Skin of body (tissue), 2 donors: Measurements from ENCODE around the gene ADAM10. TPM values are rescaled to one million over a fixed set of nuclear protein-coding genes. Genes with fewer than 3 reads are reported as not detected.

Experiments used
- DNase-seq: peaks from one replicate; lab custom pipeline; 2025; lab: John Stamatoyannopoulos, UW
- total RNA-seq: library from RNA; depleted of rRNA; stranded (reverse); fragments of >200 nt; gene quantifications from one replicate; pipeline ENCODE4 v1.2.3, GENCODE V29; 2014

The ADAM10 gene
- total RNA-seq, 1 donor from 2014 or later: 75.3 TPM

DNA sequence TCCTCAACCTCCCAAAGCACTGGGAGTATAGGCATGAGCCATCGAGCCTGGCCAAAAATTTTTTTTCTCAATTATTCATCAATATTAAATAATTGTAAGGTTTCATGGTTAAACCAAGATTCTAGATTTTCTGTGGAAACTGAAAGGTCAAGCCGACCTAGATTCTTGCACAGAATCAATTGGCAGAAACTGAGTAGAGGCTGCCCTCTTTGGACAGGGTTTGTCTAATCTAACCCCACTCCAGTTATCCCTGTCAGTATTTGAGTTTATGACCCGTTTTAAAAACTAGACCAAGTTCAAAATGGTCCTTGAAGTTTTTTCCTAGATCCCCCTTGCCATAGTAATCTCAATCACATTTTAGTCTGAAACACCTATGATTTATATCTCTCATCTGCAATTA is 8.6 kb upstream of the ADAM10 start:
- DNase-seq: no peak

DNA sequence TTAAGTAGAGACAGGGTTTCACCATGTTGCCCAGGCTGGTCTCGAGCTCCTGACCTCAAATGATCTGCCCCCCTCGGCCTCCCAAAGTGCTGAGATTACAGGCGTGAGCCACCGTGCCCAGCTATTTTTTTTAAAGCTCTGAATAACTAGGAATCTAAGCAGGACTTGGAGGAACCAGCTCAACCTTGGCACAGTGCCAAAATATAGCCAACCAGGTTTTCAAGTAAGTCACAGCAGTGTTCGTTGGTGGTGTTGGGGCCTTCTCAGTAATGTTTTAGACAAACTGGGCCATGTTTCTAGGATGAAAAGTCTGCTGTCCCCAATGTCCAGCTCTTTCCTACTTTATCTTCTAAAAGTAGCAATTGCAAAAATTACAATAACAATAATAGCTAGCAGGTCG is 6.4 kb upstream of the ADAM10 start:
- no peak for DNase-seq

DNA sequence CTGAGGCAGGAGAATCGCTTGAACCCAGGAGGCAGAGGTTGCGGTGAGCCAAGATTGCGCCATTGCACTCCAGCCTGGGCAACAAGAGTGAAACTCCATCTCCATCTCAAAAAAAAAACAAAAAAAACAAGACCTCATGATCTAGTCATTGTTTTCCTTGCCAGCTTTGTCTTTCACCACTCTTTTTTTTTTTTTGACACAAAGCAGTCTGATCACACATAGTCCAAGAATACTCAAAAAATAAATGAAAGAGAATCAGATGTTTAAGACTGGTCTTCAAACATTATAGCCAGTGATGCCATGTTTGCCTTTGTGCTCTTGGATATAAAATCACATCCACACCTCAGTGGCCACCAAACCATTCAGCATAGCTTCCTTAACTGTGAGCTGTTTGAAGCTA is 5.8 kb upstream of the ADAM10 start:
- no peak for DNase-seq

DNA sequence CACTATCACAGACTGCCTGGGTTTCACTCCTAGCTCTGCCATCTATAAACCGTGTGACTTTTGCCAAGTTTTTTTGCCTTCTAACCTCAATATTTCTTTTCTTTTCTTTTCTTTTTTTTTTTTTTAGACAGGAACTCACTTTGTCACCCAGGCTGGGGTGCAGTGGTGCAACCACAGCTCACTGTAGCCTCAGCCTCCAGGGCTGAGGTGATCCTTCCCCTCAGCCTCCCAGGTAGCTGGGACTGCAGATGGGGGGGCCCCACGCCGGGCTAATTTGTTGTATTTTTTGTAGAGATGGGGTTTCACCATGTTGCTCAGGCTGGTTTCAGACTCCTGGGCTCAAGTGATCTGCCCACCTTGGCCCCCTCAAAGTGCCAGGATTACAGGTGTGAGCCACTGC is 3.2 kb upstream of the ADAM10 start:
- no peak for DNase-seq

DNA sequence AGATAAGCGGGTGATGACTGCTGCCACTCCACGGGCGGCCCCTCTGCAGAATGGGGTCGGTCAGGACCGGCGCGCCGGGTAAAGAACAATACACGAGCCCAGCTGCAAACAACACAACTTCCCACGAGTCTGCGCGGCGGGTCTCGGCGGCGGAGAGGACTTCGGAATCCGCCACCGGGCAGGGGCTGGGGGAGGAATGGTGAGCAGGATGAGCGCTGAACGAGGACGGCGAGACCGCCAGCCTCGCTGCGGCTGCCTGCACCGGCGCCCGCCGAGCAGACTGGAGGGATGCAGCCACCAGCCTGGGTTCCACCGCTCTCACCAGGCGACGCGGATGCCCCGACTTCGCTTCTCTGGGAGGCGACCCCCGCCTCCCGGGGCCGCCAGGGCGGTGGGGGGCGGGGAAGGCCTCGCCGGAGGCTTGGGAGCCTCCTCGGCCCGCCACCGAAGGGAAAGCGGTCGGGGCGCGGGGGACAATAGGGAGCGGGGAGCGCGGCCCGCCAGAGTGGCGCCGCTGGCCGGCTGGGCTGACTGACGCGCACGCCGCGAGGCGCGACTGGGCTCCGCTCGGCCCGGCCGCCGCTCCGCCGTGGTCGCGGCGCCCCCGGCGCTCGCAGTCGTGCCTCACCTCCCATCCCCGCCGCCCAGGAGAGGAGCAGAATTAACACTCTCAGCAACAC is 515 bp downstream of the ADAM10 start:
- DNase-seq: peak; percentile 31

DNA sequence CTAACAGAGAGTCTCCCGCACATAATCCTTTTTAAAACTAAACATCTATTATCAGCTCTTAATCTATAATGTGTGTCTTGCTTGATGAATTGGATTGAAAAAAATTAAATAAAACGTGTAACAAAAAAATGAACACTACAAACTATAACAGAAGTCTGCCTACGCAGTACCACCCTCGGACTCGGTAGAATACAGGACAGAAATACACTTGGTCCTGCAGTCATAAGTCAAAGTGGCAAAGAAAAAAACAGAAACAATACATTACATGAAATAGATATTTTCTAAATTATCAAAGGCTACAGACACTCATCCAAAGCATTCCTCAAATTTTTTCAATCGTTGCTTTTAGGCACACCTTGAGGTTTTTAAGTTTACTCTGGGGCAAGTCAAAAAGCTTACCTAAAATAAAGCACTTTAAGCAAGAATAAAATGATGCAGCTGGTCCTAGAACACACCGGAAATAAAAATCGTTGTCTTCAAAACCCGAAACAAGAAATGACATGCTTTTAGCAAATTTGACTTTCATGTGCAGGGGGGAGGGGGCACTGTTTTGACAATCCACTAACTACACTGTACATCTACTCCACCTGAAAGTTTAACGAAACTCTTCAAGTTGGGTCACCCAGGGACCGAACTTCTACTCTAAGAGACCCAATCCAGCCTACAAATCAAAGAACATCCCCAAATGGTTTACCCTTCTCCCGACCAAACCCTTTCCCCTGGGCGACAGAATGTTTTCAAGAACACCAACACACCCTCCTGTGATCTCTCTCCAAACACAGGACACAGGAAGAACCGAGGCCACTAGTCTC is 1.3 kb downstream of the ADAM10 start:
- no peak for DNase-seq

DNA sequence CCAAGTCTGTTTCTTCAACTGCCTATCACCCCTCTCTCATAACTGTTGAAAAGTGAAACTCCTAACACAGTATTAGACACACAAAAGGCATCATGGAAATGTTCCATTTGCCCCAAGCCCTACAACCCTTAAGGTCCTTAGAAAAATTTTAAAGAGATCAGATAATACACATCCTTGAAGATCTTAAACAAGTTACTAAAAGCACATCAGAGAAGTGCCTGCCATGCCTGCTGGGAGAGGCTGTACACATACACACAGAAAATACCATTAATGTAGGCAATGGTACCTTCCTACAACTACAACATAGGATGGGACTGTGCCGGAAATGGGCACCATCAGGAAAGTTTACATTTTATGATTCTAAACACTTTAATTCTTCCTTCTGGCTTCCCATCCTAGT is 3.3 kb downstream of the ADAM10 start:
- DNase-seq: no peak

DNA sequence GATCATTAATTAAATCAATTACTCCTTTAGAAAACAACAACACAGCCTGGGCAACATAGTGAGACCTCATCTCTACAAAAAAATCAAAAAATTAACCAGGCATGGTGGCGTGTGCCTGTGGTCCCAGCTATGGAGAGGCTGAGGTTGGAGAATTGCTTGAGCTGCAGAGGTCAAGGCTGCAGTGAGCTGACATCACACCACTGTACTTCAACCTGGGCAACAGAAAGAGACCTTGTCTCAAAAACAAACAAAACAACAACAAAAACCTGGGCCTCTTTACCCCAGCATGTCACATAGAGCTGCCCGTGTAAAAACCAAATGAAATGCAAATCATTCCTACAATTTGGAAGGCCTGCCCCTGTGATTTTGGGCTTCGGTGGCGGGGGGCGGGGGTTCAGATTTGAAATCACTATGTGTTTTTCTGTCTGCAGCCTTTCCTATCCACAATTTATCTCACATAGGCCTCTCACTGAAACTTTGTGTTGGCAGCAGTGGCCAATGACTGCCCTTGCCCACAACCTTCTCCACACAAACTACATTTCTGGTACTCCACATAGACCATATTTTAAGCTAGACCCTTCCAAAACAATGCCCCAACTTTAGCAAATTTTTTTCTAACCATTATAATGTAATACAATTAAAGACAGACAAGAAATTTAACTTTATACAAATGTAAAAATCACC is 6.5 kb downstream of the ADAM10 start:
- DNase-seq: no peak

DNA sequence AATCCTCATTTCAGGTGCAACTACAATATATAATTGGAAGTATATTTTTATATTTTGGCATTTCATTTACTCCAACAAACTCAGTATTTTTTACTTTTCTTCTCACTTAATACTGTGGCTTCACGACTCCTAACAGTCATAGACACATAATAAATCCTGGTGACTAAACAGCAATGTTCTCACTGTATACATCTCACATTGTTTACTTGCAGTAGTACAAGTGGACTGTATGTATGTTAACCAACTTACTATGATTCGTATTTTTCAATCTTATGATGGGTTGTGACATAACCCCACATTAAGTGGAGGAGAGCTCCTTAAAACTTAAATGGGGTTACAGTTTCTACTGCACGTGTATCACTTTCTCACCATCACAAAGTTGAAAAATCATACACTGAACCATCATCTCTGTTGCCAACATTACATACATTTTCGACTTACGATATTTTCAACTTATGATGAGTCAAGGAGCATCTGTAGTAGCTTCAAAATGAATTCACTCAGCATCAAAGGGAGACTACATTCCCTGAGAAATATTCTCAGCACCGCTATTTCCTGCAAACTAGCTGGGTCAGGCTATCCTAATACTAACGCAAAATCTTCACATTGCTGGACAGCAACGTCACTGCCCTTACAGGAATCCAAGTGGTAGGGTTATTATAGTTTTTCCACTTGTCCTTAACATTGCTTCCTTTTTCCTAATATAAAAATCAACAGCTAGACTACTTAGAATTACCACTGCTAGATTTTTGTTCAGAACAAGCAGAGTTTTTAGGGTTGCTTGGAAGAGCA is 7.3 kb downstream of the ADAM10 start:
- peak; percentile 24 for DNase-seq

DNA sequence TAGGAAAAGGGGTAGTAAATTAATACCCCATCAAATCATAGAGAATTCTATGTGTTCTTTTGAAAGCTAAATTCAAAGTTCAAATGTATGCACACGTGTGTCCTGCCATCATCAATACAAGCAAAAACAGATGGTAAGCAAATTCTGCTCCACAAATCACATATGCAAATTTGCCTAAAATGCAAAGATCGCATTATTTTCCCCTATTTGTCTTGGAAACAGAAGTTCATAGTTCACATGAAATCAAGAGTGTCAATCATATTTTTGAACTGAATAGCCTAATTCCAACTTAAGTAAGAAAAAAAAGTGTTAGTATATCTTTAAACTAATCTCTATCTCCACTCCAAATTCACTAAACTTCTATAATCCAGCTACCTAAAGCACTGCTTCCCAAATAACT is 8.5 kb downstream of the ADAM10 start:
- DNase-seq: no peak

DNA sequence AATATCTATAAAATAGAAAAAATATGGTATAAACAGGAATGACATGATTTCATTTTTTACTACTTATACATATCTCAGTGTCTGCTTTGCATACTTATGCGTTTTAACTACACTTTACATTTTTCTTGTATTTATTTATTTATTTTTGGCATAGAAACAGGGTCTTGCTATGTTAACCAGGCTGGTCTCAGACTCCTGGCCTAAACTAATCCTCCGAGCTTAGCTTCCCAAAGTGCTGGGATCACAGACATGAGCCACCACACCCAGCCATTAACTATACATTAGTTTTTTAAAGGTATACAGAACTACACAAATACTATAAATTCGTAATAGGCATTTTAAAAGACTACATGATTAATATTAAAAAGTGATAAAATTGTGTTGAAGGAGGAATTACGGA is 9.1 kb downstream of the ADAM10 start:
- no peak for DNase-seq

DNA sequence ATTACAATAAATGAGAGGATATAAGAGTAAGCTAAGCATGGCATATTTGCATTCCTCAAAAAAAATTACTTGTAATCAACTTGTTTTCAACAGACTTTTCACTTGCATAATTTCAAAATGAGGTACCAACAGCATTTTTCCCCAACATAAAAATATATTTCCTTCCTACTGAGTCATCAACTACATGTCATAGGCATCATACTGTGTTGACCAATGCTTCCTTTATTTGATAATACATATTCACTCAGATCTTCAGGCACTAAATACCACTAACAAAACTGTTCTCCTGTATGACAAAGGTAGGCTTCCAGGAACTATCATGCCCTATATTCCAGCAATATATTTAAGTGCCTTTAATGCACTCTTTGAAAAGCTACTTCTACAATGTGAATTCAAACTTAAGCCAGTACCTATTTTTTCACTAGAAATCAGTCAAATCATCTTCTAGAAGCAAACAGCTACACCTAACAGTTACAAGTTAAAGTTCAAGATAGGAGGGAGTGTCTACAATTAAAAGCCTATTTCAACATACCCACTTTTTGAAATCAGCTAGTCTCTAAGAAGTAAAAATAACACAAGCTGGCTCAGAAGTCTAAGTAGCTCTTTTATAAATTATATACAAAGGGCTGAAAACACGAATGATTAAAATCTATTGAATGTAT is 11.3 kb downstream of the ADAM10 start:
- no peak for DNase-seq

DNA sequence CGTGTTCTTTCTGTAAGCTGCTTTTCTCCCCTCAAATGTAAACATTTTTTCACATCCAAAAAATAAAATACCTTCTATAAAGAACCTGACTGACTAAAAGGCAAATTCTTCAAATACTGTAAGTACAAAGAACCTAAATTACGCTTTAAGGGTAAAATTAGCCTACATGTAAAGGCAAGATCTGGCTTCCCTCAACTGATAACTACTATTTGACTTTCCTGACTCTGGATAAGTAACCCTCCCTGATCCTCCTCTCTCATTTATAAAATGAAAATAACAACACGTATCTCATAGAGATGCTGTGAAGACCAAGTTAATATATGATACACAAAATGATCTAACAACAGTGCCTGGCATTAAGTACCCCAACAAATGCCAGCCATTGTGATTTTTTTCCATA is 12.2 kb downstream of the ADAM10 start:
- no peak for DNase-seq

DNA sequence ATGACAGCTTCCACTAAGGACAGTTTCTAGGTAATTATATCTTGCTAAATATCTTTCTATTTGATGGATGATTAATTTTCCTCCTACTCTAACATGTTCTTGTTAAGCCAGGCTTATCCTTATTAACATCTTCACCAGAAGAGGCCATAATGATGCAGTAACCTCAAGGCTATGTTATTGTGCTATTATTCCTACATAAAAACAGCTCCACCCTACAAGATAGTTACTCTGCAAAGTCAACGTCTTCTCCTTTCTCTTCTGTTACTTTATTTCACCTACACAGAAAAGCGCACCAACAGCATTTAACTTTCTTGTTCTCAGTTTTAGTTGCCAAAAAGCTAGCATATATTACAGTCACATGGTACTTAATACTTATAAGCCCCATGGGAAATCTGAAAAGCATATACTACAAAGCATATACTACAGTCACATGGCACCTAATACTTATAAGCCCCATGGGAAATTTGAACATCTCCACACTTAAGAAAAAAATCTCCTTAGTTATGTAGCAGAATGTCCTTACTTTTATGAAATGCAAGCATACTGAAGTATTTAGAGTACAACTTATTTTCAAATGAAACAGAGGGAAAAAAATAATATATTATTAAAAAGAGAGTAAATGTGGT is 13.4 kb downstream of the ADAM10 start:
- DNase-seq: no peak

DNA sequence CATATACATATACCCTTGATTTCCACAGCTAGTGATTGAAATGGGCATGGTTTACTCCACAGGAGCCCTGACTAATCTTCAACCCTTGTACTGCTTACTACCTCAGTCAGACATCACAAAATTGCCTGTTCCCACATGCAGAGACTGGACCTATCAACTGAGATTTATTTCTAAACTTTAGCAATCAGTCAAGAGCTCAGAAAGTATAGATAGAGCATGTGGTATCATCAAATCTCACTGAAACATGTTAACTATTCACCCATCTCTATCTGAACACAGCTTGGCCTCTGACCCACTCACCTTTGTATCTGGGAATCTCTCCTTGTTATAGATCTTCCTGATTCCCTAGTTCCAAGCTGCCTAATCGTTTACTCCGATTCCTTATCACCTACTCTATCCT is 14.6 kb downstream of the ADAM10 start:
- no peak for DNase-seq

DNA sequence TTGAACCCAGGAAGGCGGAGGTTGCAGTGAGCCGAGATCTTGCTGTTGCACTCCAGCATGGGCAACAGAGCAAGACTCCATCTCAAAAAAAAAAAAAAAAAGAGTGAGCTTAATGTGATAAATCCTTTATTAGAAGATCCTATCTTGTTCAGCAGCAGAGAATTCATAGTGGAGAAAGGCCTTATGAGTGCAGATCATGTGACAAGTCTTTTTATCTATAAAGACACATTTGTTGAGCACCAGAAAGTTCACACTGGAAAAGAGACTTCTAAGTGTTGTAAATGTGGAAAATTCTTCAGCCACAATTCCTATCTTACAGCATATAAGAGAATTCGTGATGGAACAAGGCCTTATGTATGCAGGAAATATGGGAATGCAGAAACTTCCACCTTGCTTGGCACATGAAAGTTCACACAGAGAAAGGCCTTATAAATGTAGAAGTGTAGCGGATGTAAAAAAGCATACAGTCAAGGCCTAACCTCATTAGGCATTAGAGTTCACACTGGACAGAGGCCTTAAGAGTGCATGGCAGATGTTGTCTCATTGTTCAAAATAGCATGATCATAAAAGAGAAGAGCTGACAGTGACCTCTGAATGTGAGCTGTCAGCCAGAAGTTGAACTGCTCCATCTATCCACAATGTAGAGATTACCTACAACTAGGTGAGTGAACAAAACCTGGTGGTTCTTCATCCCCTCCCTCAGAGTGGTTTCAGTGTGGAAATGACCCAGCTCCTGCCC is 16.7 kb downstream of the ADAM10 start:
- no peak for DNase-seq

DNA sequence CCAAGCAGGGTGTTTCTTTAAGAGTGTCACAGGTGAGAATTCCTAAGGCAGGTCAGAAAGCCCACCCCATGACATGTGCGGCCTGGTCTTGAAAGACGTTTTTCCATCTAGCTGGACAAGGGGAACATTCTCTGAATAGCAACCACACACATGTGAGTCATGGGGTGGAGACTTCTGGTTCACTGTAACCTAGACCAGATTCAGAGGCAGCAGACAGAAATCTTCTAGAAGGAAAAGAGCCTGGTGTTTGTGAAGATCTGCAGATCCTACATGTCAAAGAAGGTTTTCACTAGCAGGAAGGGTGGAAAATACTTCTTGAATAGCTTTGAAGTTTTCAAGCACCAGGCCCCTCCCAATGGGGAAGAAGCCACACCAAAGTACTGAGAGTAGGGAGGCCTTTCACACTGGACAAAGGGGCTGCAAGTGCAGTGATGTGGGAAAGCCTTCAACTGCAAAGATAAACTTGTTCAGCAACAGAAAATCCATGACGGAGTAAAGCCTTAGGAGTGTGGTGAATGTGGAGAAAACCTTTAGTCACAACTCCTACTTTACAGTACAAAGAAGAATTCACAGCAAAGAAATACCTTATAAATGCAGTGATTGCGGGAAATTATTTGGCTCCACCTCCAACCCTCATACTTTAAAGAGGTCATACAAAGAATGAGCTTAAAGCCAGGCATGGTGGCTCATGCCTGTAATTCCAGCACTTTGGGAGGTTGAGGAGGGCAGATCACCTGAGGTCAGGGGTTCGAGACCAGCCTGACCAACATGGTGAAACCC is 17.6 kb downstream of the ADAM10 start:
- DNase-seq: no peak

DNA sequence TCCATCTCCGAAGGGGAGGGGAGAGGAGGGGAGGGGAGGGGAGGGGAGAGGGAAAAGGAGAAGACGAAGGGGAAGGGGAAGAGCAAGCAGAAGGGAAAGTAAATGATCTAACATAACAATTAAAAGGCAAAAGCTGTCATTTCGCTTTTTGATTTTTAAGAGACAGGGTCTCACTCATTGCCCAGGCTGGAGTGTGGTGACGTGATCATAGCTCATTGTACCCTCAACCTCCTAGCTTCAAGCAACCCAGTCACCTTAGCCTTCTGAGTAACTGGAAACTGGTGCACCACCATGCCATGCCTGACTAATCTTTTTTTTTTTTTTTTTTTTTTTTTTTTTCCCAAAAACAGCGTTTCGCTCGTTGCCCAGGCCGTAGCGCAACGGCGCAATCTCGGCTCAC is 22.6 kb downstream of the ADAM10 start:
- no peak for DNase-seq

DNA sequence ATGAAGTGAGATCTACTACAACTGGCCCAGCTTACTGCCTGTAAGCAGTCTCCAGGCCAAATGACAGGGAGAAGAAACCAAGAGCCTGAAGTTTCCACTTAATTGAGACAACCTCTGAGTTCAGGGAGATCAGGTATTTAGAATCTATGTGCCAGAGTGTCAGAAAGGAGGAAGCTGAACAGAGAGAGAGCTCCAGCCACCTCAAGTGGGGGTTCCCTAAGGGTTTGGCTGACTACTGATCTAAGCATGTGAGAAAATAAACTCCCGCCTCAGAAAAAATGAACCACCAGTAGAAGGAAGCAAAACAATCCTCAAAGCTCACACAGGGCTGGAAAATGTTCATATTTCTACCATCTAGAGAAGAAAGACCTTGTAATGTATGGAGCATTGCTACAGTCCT is 25.0 kb downstream of the ADAM10 start:
- DNase-seq: no peak
